Caco-2 (cell line): ENCODE results near the gene MTO1. TPM values are rescaled to one million over a fixed set of nuclear protein-coding genes. Genes with fewer than 3 reads are reported as not detected.

Experiments used
- BruUV-seq: library from RNA; stranded (reverse); fragments of 400-500 nt; replicated peaks from 2 replicates; lab custom pipeline; 2021; lab: Mats Ljungman, UMichigan
- CTCF ChIA-PET: fragments of 300-600 bp; sonication (Branson Sonifier 250); formaldehyde crosslinking; loops from one replicate; lab custom pipeline; 2022; ENCODE audit warnings: antibody characterized with exemption; lab: Charles Lee
- POLR2A ChIA-PET: fragments of 300-600 bp; sonication (Branson Sonifier 250); formaldehyde crosslinking; loops from one replicate; lab custom pipeline; 2022; ENCODE audit warnings: antibody characterized with exemption; lab: Charles Lee
- DNase-seq, 2 experiments: peaks; one replicate each; pipeline versions ENCODE4 v3.0.0 to v3.0.0-alpha.2; 2020 to 2022
- H3K27me3 ChIP-seq: replicated peaks from 2 replicates; pipeline ENCODE4 v1.6.0; 2011; ENCODE audit warnings: low read length; ENCODE audit not compliant: control insufficient read depth, insufficient read depth
- H3K36me3 ChIP-seq: 2 replicates; pipeline ENCODE4 v1.5.1; 2011; ENCODE audit warnings: low read length; ENCODE audit not compliant: control insufficient read depth, insufficient read depth
- H3K4me1 ChIP-seq: fragments of 250-450 bp; sonication (Bioruptor Pico); 2 replicates; pipeline ENCODE4 v1.5.1; 2020; ENCODE audit warnings: mild to moderate bottlenecking
- H3K4me3 ChIP-seq: 2 replicates; pipeline ENCODE4 v1.5.1; 2011; ENCODE audit warnings: low read depth, mild to moderate bottlenecking, control low read depth, low read length
- H3K9me3 ChIP-seq: fragments of 250-450 bp; sonication (Bioruptor Pico); 2 replicates; pipeline ENCODE4 v1.5.1; 2020; ENCODE audit warnings: mild to moderate bottlenecking, moderate library complexity
- H3K27ac Mint-ChIP-seq: one replicate; pipeline ENCODE4 v1.8.0; 2022; ENCODE audit warnings: mixed read lengths; ENCODE audit not compliant: unreplicated experiment
- H3K27me3 Mint-ChIP-seq: one replicate; pipeline ENCODE4 v1.8.0; 2022; ENCODE audit warnings: mixed read lengths; ENCODE audit not compliant: insufficient read depth, unreplicated experiment
- H3K36me3 Mint-ChIP-seq: one replicate; pipeline ENCODE4 v1.8.0; 2022; ENCODE audit warnings: mild to moderate bottlenecking, mixed read lengths; ENCODE audit not compliant: insufficient read depth, unreplicated experiment
- H3K4me1 Mint-ChIP-seq: one replicate; pipeline ENCODE4 v1.8.0; 2022; ENCODE audit warnings: low read depth, mixed read lengths; ENCODE audit not compliant: unreplicated experiment
- H3K4me3 Mint-ChIP-seq: one replicate; pipeline ENCODE4 v1.8.0; 2022; ENCODE audit warnings: mild to moderate bottlenecking, moderate library complexity, mixed read lengths; ENCODE audit not compliant: unreplicated experiment
- H3K9me3 Mint-ChIP-seq: one replicate; pipeline ENCODE4 v1.8.0; 2022; ENCODE audit warnings: mixed read lengths; ENCODE audit not compliant: unreplicated experiment
- CTCF ChIP-seq, 2 experiments: fragments of 200-600 bp in 1 of 2; IDR thresholded peaks; 1 replicate in 1 of 2; 2 replicates in 1 of 2; pipeline versions ENCODE4 v1.5.1 to v1.8.0; 2011 to 2022; ENCODE audit warnings: antibody characterized with exemption in 1 of 2, control low read depth in 1 of 2, inconsistent platforms in 1 of 2, low read depth in 1 of 2, low read length in 1 of 2, mild to moderate bottlenecking in 1 of 2, moderate library complexity in 1 of 2; ENCODE audit not compliant: insufficient read depth in 1 of 2, severe bottlenecking in 1 of 2, unreplicated experiment in 1 of 2
- intact Hi-C: fragments of 100-400 bp; cut with micrococcal nuclease; formaldehyde crosslinking; loops from one replicate; pipeline ENCODE4 v1.10.0; 2022; ENCODE audit not compliant: unreplicated experiment
- total RNA-seq: library from RNA; stranded (reverse); gene quantifications from 2 replicates; pipeline ENCODE4 v1.2.3, GENCODE V29; 2022

The MTO1 gene
- total RNA-seq, 1 experiment from 2014 or later, result 28.7 TPM

- ChIA-PET POLR2A (interaction anchor here (0.5 to 4.5 kb wide), 11 partner anchors 18 to 212 kb away, joined by 3 to 70 read pairs (median 6); partner anchors contain the start of genes MTO1 and SLC17A5), CTCF (interaction anchor here (0.5 to 1.5 kb wide), 5 partner anchors 45 to 132 kb away, joined by 3 to 5 read pairs (median 4); partner anchors contain the start of gene SLC17A5)
- H3K36me3 ChIP-seq, result peaks cover 10% of the 10 kb centered on the region; the same call in 1 of the 2 replicates
- no peak for TF ChIP-seq CTCF (IDR thresholded peaks at IDR 0.05; ENCODE audit: insufficient read depth in 1 of 2, low read depth in 1 of 2, low read length in 1 of 2, severe bottlenecking in 1 of 2, unreplicated experiment in 1 of 2)
- H3K36me3 Mint-ChIP-seq, result peaks cover 64% of the 10 kb centered on the region
- peak overlapping the region; percentile 76 for H3K4me3 ChIP-seq
- no peak for DNase-seq
- no peaks in the 10 kb centered on the region for H3K9me3 ChIP-seq
- peak overlapping the region; percentile 98 for H3K27ac Mint-ChIP-seq
- peaks cover 11% of the 10 kb centered on the region for H3K4me1 Mint-ChIP-seq
- H3K9me3 Mint-ChIP-seq, result no peaks in the 10 kb centered on the region
- BruUV-seq, result TSS peak; percentile 80
- peak overlapping the region; percentile 81 for H3K4me3 Mint-ChIP-seq
- H3K27me3 Mint-ChIP-seq, result no peaks in the 10 kb centered on the region
- H3K4me1 ChIP-seq, result peaks cover 8% of the 10 kb centered on the region
- intact Hi-C loops, result loop anchor here (1.0 to 5.0 kb wide), 7 partner anchors 39 to 133 kb away; partner anchors contain the start of gene CGAS
- no peaks in the 10 kb centered on the region for H3K27me3 ChIP-seq
Measured at GRCh38 chr6:73521351-73521985, 59.9 kb downstream of the MTO1 start.

GRCh38 chr6:73523434-73524123 lies 62.0 kb downstream of the MTO1 start:
- peak overlapping the region; percentile 81 for H3K4me3 Mint-ChIP-seq
- BruUV-seq, result no TSS peak
- peak overlapping the region; percentile 98 for H3K27ac Mint-ChIP-seq
- H3K4me1 Mint-ChIP-seq, result peaks cover 11% of the 10 kb centered on the region
- intact Hi-C loops, result loop anchor here (5.0 kb wide), 1 partner anchor 71 kb away; the partner anchor contains the start of gene CGAS
- no peaks in the 10 kb centered on the region for H3K9me3 Mint-ChIP-seq
- H3K27me3 Mint-ChIP-seq, result no peaks in the 10 kb centered on the region
- Histone ChIP-seq H3K9me3 (no peaks in the 10 kb centered on the region), H3K4me3 (peak overlapping the region; percentile 76), H3K27me3 (no peaks in the 10 kb centered on the region), H3K36me3 (peaks cover 6% of the 10 kb centered on the region; the same call in 1 of the 2 replicates), H3K4me1 (peaks cover 6% of the 10 kb centered on the region)
- POLR2A ChIA-PET, result interaction anchor here (0.6 to 4.5 kb wide), 13 partner anchors 8 to 766 kb away, joined by 3 to 70 read pairs (median 4); partner anchors contain the start of gene MTO1
- CTCF ChIA-PET, result interaction anchor here (0.5 to 1.4 kb wide), 2 partner anchors 56 to 102 kb away, joined by 3 to 4 read pairs; no protein-coding TSS in a partner anchor
- no peak for TF ChIP-seq CTCF (IDR thresholded peaks at IDR 0.05; ENCODE audit: insufficient read depth in 1 of 2, low read depth in 1 of 2, low read length in 1 of 2, severe bottlenecking in 1 of 2, unreplicated experiment in 1 of 2)
- peak; percentile 86 for DNase-seq
- H3K36me3 Mint-ChIP-seq, result peaks cover 43% of the 10 kb centered on the region
